Mesenteric fat pad (tissue), 1 donor: ENCODE data around the gene ATP6V1G1. TPM values are rescaled to one million over a fixed set of nuclear protein-coding genes. Genes with fewer than 3 reads are reported as not detected.
"Not testable (repeated sequence)": the region's sequence is repeated elsewhere in the genome, so short reads cannot be mapped to it uniquely, and the experiment has no call there.

Experiments
- DNase-seq: peaks from one replicate; pipeline ENCODE4 v3.0.0-alpha.2; 2020; ENCODE audit warnings: low spot score
- total RNA-seq: library from RNA; stranded (reverse); fragmentation: NEBNext Ultra II Directional; extraction: Animal tissue kit (Norgen Biotek cat#: 25700); gene quantifications from one replicate; pipeline ENCODE4 v1.2.1, GENCODE V29; 2021
- donor health status: DM: yes; HTN: yes; CAD: no.

The ATP6V1G1 gene
- total RNA-seq, 1 donor from 2014 or later: 70.4 TPM

GRCh38 chr9:114576779-114577178, 10.8 kb upstream of the ATP6V1G1 start:
- not testable (repeated sequence) for DNase-seq

- DNase-seq: not testable (repeated sequence)
Observed at GRCh38 chr9:114578134-114578533, 9.4 kb upstream of the ATP6V1G1 start.

DNA sequence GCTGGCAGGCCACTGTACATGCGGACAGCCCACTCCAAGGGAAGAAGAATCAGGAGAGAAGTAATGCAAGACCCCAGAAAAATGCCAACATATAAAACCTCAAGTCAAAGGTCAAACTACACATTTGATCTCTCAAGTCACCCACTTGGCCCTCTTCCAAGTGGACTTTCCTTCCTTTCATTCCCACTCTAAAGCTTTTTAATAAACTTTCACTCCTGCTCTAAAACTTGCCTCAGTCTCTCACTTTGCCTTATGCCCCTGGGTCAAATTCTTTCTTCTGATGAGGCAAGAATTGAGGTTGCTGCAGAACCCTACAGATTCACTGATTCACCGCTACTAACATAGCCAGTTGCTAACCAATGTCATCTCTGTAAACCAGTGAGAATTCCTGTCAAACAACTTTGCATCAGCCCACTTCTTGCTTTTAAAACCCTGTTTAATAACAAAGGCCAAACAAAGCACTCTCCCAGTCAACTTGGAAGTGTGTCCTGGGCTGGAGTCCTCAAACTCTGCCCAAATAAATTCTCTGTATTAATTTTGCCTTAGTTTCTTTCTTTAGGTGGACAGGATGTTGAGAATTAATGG, 6.9 kb upstream of the ATP6V1G1 start:
- DNase-seq: no peak

- no peak for DNase-seq
Observed at GRCh38 chr9:114583371-114584155, 4.0 kb upstream of the ATP6V1G1 start.

DNA sequence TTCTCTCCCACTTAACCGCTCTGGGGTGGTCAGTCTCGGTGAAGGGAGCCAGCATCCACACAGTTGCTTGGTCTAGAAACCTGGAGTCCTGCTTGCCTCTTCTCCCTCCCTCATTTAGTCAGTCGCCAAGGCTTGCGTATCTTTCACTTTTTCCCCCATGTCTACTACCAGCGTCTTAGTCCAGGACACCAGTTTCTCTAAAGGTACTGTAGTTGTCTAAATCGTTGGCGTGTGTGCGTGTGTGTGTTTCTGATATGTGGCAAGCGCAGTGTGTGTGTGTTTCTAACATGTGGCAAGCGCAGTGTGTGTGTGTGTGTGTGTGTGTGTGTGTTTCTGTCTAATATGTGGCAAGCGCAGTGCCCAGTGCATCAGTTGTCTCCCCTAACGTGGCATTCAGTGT, 641 bp downstream of the ATP6V1G1 start:
- no peak for DNase-seq

GRCh38 chr9:114588651-114589526, 1.3 kb downstream of the ATP6V1G1 start:
- DNase-seq: no peak

DNA sequence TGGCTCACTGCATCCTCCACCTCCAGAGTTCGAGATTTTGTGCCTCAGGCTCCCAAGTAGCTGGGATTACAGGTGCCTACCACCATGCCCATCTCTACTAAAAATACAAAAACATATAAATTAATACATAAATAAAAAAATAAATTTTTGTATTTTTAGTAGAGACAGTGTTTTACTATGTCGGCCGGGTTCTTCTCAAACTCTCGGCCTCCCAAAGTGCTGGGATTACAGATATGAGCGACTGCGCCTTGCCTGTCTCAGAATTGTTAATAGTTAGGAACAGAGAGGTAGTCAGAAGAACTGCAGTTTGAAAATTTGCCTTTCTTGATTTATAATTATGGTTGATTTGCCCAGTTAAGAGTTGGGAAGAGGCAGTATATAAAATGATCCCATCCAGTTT, 2.8 kb downstream of the ATP6V1G1 start:
- DNase-seq: no peak

DNA sequence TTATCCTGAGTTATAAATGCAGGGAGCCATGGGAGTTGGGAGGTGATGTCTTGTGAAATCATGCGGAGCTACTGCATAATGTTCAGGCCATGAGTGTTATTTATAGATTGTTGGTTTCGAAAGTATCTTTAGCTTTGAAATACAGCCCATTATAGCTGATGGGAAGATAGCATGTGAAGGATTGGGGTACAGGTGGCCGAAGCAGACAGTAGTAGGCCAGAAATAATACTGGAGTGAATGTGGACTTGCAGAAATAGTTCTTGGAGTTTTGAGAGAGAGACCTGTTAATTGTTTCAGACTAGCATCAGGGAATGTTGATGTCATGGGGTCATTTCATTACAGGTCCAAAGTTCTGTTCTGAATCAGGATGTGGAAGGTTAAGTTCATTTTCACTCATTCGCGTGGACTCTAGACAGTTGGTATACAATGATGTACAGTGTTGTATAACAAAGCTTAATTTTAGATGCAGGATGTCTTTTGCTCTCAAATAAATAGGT, 3.8 kb downstream of the ATP6V1G1 start:
- DNase-seq: no peak

- DNase-seq: no peak
Observed at GRCh38 chr9:114591849-114592248, 4.3 kb downstream of the ATP6V1G1 start.

- DNase-seq: no peak
Observed at GRCh38 chr9:114592356-114592755, 4.8 kb downstream of the ATP6V1G1 start.

DNA sequence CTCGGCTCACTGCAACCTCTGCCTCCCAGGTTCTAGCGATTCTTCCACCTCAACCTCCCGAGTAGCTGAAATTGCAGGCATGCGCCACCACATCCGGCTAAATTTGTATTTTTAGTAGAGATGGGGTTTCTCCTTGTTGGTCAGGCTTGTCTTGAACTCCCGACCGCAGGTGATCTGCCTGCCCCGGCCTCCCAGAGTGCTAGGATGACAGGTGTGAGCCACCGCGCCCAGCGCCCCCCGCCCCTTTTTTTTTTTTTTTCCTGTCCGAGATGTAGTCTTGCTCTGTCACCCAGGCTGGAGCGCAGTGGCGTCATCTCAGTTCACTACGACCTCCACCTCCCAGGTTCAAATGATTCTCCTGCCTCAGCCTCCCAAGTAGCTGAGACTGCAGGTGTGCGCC, 6.6 kb downstream of the ATP6V1G1 start:
- no peak for DNase-seq

- DNase-seq: not testable (repeated sequence)
Observed at GRCh38 chr9:114600502-114601248, 13.1 kb downstream of the ATP6V1G1 start.

DNA sequence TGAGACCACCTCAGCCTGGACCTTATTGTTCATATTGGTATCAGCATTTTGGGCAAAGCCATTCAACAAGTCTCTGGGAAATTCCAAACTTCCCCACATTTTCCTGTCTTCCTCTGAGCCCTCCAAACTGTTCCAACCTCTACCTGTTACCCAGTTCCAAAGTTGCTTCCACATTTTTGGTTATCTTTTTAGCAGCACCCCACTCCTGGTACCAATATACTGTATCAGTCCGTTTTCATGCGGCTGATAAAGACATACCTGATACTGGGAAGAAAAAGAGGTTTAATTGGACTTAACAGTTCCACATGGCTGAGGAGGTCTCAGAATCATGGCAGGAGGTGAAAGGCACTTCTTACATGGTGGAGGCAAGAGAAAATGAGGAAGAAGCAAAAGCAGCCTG, 14.2 kb downstream of the ATP6V1G1 start:
- not testable (repeated sequence) for DNase-seq

DNA sequence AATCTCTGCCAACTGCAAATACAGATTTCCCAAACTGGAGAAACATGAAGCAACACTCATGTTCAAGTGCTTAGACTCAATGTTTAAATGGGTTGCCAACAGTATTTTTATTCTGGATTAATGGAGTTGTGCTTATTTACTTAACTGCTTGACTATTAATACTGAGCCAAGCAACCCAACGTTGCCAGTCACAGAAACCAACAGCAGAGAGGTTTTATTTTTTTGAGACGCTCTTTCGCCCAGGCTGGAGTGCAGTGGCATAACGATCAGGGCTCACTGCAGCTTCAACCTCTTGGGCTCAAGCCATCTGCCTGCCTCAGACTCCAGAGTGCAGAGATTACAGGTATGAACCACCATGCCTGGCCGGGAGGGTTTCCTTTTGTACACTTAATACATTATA, 15.1 kb downstream of the ATP6V1G1 start:
- DNase-seq: no peak

DNA sequence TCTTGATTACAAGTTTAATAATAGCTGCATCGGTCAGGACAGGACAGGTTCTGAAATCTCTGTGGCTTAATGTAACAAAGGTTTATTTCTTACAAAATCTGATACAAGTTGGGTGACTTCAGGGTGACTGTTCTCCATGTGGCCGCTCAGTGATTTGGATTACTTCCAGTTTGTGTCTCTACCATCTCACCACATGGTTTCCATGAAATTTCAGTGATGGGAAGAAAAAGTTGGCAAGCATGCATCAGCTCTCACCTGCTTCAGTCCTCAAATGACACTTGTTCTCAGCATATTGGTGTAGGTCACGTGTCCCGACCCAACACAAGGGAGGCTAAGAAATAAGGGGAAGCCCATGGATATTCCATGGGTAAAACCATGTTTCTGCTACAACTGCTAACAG, 15.7 kb downstream of the ATP6V1G1 start:
- DNase-seq: no peak

DNA sequence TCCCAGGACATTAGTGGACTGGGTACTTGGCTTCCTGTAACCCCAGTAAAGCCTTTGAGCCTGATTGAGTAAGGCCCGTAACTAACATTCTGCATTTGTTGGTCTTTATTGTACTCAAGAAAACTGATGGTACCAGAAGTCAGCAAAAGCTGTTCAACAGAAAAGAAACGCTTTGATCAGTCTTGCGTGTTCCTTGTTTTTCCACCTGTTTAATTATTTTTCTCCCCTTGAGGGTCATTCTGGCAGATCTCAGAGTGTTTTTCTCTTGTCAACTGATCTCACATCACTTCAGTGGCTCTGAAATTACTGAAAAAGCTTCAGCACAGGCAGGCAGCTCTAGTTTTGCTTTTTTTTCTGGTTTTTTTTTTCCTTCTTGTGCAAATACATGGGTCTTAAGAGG, 17.4 kb downstream of the ATP6V1G1 start:
- no peak for DNase-seq

GRCh38 chr9:114606068-114606467, 18.5 kb downstream of the ATP6V1G1 start:
- peak; percentile 45 for DNase-seq

DNA sequence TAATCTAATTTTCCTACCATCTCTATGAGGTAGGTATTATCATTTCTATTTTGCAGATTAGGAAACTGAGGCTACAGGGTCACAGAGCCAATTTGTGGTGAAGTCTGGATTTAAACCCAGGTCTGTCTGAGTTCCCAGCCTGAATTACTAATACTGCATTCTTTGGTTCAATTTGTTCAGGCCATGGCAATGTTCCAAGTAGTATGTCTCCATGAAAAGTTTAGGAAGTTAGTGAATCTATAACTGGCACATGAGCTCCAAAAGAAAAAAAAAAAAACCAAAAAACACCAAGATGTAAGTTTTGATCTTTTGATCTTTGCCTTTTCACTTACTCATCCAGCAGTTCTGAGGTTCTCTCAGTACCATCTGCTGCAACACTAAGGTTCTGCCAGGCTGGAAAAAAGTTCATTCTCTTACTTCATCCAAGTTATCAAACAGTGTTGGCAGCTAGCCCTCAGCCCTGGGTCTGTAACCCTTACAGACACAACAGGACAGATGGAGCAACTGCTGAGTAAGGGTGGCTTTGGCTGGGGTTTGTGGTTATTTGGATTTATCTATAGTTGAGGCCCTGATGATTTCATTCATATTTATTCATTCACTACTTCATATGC, 19.1 kb downstream of the ATP6V1G1 start:
- peak; percentile 81 for DNase-seq

DNA sequence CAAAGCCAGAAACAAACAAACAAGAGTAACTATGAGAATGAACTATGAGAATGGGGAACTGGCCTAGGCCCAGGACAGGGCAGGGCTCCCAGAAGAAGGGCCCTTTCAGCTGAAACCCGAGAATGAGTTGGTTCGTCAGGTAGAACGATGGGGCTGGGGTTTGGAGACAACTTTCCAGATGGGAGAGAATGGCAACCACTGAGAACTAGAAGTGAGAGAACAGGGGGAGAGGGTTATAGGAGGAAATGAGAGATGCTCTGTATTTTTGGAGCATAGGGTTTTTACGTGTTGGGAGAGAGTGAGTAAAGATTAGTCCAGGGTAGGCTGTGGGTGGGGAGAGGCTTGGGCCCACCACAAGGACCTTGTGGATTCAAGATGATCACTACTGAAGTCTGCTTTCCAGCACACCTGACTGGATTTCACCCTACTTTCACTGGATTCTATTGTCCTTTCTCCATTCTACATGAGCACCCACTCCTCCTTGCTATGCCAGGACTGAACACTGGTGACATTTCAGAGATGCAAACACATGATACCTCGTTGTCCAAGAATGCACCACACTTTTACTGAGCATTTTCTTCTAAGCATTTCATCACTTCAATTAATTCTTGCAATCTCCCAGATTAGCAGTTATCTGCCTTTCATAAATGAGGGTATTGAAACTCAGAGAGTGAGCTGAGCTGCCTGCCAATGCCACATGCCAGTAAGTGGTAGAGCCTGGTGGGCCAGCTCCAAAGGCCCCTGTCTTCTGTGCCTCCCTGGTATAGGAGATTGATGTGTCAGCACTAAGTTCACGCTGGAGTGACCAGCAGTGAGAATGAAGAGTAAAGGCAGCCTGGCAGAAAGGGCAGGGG, 20.3 kb downstream of the ATP6V1G1 start:
- no peak for DNase-seq

GRCh38 chr9:114608525-114608796, 20.9 kb downstream of the ATP6V1G1 start:
- no peak for DNase-seq
